Esophagus muscularis mucosa (tissue), 4 donors: ENCODE measurements around the gene PSMB8. TPM values are rescaled to one million over a fixed set of nuclear protein-coding genes. Genes with fewer than 3 reads are reported as not detected.

ENCODE experiments used
- DNase-seq: peaks from one replicate; pipeline ENCODE4 v3.0.0-alpha.2; 2017; ENCODE audit errors: extremely low spot score
- H3K27ac ChIP-seq, 4 donors: fragments of 200-600 bp; sonication (generic); replicated peaks in 1 of 4; 1 replicate in 3 of 4; 2 replicates in 1 of 4; pipeline ENCODE4 v1.5.1; 2016 to 2019; ENCODE audit warnings: mild to moderate bottlenecking in 1 of 4
- H3K27me3 ChIP-seq, 4 donors: fragments of 200-600 bp; sonication (generic); one replicate each; pipeline versions ENCODE4 v1.5.1 to v1.6.0; 2016 to 2019
- H3K36me3 ChIP-seq, 4 donors: fragments of 200-600 bp; sonication (generic); one replicate each; pipeline ENCODE4 v1.5.1; 2016 to 2019
- H3K4me1 ChIP-seq, 4 donors: fragments of 200-600 bp; sonication (generic); one replicate each; pipeline ENCODE4 v1.5.1; 2016 to 2019
- H3K4me3 ChIP-seq, 4 donors: fragments of 200-600 bp; sonication (generic); 1 replicate in 2 of 4; 2 replicates in 2 of 4; pipeline ENCODE4 v1.5.1; 2016 to 2019; ENCODE audit warnings: mild to moderate bottlenecking in 4 of 4, moderate library complexity in 1 of 4
- H3K9me3 ChIP-seq, 4 donors: fragments of 200-600 bp; sonication (generic); 1 replicate in 3 of 4; 2 replicates in 1 of 4; pipeline ENCODE4 v1.5.1; 2016 to 2019
- EP300 ChIP-seq: sonication (generic); formaldehyde crosslinking; IDR thresholded peaks from one replicate; pipeline ENCODE4 v1.6.1; 2017; ENCODE audit warnings: antibody characterized with exemption
- POLR2A ChIP-seq: fragments of 450-650 bp; IDR thresholded peaks from one replicate; pipeline ENCODE4 v1.6.1; 2017; ENCODE audit warnings: antibody characterized with exemption, moderate library complexity, mild to moderate bottlenecking, low read depth
- POLR2AphosphoS5 ChIP-seq, 2 donors: sonication (generic); formaldehyde crosslinking; IDR thresholded peaks; one replicate each; pipeline ENCODE4 v1.6.1; 2017; ENCODE audit warnings: antibody characterized with exemption in 2 of 2
- WGBS: methylation state at CpG from one replicate; pipeline ENCODE4 v1.1.5; 2018; 5-methylcytosine and 5-hydroxymethylcytosine counted together
- intact Hi-C: fragments of 100-400 bp; cut with DNase I; formaldehyde crosslinking; loops from one replicate; pipeline ENCODE4 v1.15.1; 2023
- total RNA-seq, 4 donors: library from RNA; depleted of rRNA; stranded (reverse); fragments of >200 nt; gene quantifications; one replicate each; pipeline versions ENCODE4 v1.1.0 to v1.2.1, GENCODE V29; 2016
- TF ChIP-seq, protein P1 (sequence below), 3 experiments: fragments of 200-600 bp in 2 of 3; fragments of 450-650 bp in 1 of 3; sonication (generic) in 2 of 3; IDR thresholded peaks; one replicate each; pipeline ENCODE4 v1.5.1; 2017 to 2019; ENCODE audit warnings: antibody characterized with exemption in 3 of 3, mild to moderate bottlenecking in 2 of 3, moderate library complexity in 1 of 3

Gene PSMB8
- 10 to 100 TPM; 25.7 to 38.4 (median 32.4) TPM for total RNA-seq

GRCh38 chr6:32843979-32844838 lies at the start of gene PSMB8:
PSMB8 (minus strand) TSS chr6:32844047; CDS start chr6:32843996, 51 bp downstream.
- H3K4me1 ChIP-seq, result peaks cover 24 to 53% (median 34%) of the 10 kb centered on the region in 4 donors
- peak within 1 kb of the TSS; percentile 58 to 87 (median 76) for H3K4me3 ChIP-seq
- H3K27ac ChIP-seq, result peak within 1 kb of the TSS; percentile 85 to 93 (median 89)
- intact Hi-C loops, result no loop called here
- H3K27me3 ChIP-seq, result no peaks in the 10 kb centered on the region
- peak; percentile 99 for DNase-seq
- H3K36me3 ChIP-seq, result peaks cover 18 to 66% (median 54%) of the 10 kb centered on the region in 4 donors
- 0% methylated on average over 33 of the region's 40 CpGs for whole genome bisulfite sequencing
- TF ChIP-seq, protein P1, sequence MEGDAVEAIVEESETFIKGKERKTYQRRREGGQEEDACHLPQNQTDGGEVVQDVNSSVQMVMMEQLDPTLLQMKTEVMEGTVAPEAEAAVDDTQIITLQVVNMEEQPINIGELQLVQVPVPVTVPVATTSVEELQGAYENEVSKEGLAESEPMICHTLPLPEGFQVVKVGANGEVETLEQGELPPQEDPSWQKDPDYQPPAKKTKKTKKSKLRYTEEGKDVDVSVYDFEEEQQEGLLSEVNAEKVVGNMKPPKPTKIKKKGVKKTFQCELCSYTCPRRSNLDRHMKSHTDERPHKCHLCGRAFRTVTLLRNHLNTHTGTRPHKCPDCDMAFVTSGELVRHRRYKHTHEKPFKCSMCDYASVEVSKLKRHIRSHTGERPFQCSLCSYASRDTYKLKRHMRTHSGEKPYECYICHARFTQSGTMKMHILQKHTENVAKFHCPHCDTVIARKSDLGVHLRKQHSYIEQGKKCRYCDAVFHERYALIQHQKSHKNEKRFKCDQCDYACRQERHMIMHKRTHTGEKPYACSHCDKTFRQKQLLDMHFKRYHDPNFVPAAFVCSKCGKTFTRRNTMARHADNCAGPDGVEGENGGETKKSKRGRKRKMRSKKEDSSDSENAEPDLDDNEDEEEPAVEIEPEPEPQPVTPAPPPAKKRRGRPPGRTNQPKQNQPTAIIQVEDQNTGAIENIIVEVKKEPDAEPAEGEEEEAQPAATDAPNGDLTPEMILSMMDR (IDR thresholded peaks at IDR 0.05), result peak; percentile 23 to 47 (median 29)
- TF ChIP-seq POLR2AphosphoS5 (IDR thresholded peaks at IDR 0.05) (peak; percentile 94 to 97), POLR2A (peak; percentile 55), EP300 (no peak)
- H3K9me3 ChIP-seq, result no peaks in the 10 kb centered on the region

DNA sequence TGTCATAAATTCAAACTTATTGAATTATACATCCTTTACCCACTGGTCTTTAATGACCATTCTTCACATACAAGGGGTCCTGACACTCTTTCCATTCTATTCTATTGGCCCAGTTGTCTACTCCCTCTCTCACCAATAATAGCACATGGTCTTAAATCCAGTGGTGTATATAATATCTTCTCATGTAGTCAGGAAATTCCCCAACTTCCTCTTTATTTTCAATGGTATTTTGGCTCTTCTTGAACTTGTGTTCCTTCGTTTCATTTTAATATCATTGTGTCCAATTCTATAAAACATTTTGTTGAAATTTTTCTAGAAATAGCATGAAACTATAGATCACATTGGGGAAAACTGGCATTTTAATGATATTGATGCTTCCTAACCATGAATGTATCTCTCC lies 47.0 kb upstream of the PSMB8 start:
- no peak for DNase-seq
- H3K27ac ChIP-seq, result no peak overlapping the region
- H3K27me3 ChIP-seq, result no peaks in the 10 kb centered on the region
- no peak overlapping the region for H3K4me3 ChIP-seq
- intact Hi-C loops, result no loop called here
- peaks cover 7 to 35% (median 32%) of the 10 kb centered on the region in 4 donors for H3K4me1 ChIP-seq
- H3K36me3 ChIP-seq, result no peaks in the 10 kb centered on the region
- H3K9me3 ChIP-seq, result no peaks in the 10 kb centered on the region
- 40% methylated on average over 1 of the region's 1 CpG for WGBS
- TF ChIP-seq POLR2AphosphoS5 (IDR thresholded peaks at IDR 0.05) (no peak), EP300 (no peak), POLR2A (no peak)
- TF ChIP-seq, protein P1 (IDR thresholded peaks at IDR 0.05), result no peak

- TF ChIP-seq EP300, result no peak
- TF ChIP-seq POLR2AphosphoS5 (IDR thresholded peaks at IDR 0.05), result no peak
- TF ChIP-seq, protein P1 (IDR thresholded peaks at IDR 0.05), result no peak
- TF ChIP-seq POLR2A, result no peak
- DNase-seq, result no peak
- 31% methylated on average over 1 of the region's 1 CpG for WGBS
- Histone ChIP-seq H3K27me3 (no peaks in the 10 kb centered on the region), H3K9me3 (no peaks in the 10 kb centered on the region), H3K4me1 (peaks cover 0 to 27% (median 23%) of the 10 kb centered on the region in 4 donors), H3K4me3 (no peak overlapping the region), H3K36me3 (no peaks in the 10 kb centered on the region), H3K27ac (no peak overlapping the region)
- intact Hi-C loops, result loop anchor here (5.0 kb wide), 1 partner anchor 43 kb away; no protein-coding TSS in a partner anchor
These were observed 45.7 kb upstream of the PSMB8 start for GRCh38 chr6:32889533-32889932.

DNA sequence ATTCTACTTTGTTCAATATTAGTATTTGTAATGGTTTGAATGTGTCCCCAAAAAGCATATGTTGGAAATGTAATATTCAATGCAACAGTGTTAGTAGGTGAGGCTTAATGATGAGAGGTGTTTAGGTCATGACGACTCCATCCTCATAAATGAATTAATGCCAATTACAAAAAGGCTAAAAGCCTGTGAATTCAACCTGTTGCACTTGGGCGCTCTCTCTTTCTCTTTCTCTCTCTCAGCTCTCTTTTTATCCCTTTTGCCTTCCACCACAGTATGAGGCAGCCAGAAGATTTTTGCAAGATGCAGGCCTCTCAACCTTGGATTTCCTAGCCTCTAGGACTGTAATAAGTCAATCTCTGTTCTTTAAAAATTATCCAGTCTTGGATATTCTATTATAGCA lies 44.7 kb upstream of the PSMB8 start:
- Histone ChIP-seq H3K9me3 (no peaks in the 10 kb centered on the region), H3K27me3 (no peaks in the 10 kb centered on the region), H3K4me3 (no peak overlapping the region), H3K36me3 (no peaks in the 10 kb centered on the region), H3K4me1 (peaks cover 0 to 24% (median 20%) of the 10 kb centered on the region in 4 donors), H3K27ac (no peak overlapping the region)
- no peak for DNase-seq
- TF ChIP-seq POLR2AphosphoS5 (IDR thresholded peaks at IDR 0.05) (no peak), EP300 (no peak), POLR2A (no peak)
- TF ChIP-seq, protein P1 (IDR thresholded peaks at IDR 0.05), result no peak
- intact Hi-C loops, result loop anchor here (5.0 kb wide), 1 partner anchor 44 kb away; no protein-coding TSS in a partner anchor
- 75% methylated on average over 2 of the region's 2 CpGs for WGBS
